ENCODE measurements around the gene CACNA2D4. TPM values are rescaled to one million over a fixed set of nuclear protein-coding genes. Genes with fewer than 3 reads are reported as not detected.

Gene CACNA2D4
- total RNA-seq, 4 donors from 2014 or later = 0.25 to 3.1 (median 0.68) TPM

DNA sequence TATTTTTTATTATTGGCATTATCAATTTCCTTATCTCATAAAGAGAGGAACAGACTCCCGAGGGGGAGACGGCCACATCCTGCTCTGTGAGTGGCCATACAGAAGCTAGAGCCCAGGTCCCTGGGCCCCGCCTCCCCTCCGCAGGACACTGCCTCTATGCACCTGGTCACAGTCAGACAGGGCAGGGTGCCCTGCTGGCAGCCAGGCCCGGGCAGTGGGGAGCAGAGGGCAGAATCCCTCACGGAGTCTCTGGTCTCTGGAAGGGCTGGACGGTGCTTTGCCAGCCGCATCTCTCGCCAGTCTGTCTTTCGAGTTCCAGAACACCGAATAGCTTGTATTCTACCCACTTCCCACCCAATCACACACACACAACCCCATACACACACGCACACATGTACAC is 16.4 kb upstream of the CACNA2D4 start:
- in situ Hi-C loops (cut with MboI; ENCODE audit: low sequenced_read_pairs in 4 of 4) (loop anchor here (5.0 kb wide), 2 partner anchors 143 to 283 kb away; no protein-coding TSS in a partner anchor), intact Hi-C loops (cut with DNase I; ENCODE audit: low total_unique reads) (loop anchor here (5.0 kb wide), 1 partner anchor 283 kb away; no protein-coding TSS in a partner anchor)
- DNase-seq = no peak
- no peak for ATAC-seq
- Histone ChIP-seq H3K27me3 (no peaks in the 10 kb centered on the region), H3K9me3 (no peaks in the 10 kb centered on the region), H3K4me1 (peaks cover 26 to 37% of the 10 kb centered on the region in 2 donors), H3K27ac (no peak overlapping the region), H3K4me3 (no peak overlapping the region), H3K36me3 (no peaks in the 10 kb centered on the region)
- TF ChIP-seq, protein P1, sequence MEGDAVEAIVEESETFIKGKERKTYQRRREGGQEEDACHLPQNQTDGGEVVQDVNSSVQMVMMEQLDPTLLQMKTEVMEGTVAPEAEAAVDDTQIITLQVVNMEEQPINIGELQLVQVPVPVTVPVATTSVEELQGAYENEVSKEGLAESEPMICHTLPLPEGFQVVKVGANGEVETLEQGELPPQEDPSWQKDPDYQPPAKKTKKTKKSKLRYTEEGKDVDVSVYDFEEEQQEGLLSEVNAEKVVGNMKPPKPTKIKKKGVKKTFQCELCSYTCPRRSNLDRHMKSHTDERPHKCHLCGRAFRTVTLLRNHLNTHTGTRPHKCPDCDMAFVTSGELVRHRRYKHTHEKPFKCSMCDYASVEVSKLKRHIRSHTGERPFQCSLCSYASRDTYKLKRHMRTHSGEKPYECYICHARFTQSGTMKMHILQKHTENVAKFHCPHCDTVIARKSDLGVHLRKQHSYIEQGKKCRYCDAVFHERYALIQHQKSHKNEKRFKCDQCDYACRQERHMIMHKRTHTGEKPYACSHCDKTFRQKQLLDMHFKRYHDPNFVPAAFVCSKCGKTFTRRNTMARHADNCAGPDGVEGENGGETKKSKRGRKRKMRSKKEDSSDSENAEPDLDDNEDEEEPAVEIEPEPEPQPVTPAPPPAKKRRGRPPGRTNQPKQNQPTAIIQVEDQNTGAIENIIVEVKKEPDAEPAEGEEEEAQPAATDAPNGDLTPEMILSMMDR (IDR thresholded peaks at IDR 0.05 in 4 of 5, conservative IDR thresholded peaks at IDR 0.05 in 1 of 5) = no peak

DNA sequence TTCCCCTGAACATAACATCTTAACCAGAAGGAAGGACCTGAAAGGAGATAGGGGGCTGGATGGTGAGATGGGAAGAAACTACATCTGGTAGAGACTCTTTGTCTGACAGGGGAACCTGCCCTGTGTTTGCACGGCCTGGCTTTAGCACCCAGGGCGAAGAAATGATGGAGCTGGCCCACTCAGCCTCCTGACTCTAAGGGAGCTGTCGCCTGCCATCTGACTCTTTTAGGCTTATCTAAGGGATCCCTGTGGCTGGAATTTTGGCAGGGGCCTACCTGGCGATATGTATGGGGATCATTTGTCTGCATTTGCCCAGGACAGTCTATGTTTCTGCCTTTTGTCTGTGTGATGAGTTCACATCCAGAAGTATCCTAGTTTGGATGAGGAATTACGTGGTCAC is 15.6 kb upstream of the CACNA2D4 start:
- ATAC-seq (no peak), DNase-seq (no peak)
- Histone ChIP-seq H3K9me3 (no peaks in the 10 kb centered on the region), H3K27me3 (no peaks in the 10 kb centered on the region), H3K4me3 (no peak overlapping the region), H3K36me3 (no peaks in the 10 kb centered on the region), H3K4me1 (peaks cover 21 to 31% of the 10 kb centered on the region in 2 donors), H3K27ac (no peak overlapping the region)
- intact Hi-C loops (cut with DNase I; ENCODE audit: low total_unique reads) (no loop called here), in situ Hi-C loops (cut with MboI; ENCODE audit: low sequenced_read_pairs in 4 of 4) (no loop called here)
- TF ChIP-seq POLR2A (IDR thresholded peaks at IDR 0.05) = no peak
- TF ChIP-seq, protein P1 (IDR thresholded peaks at IDR 0.05 in 4 of 5, conservative IDR thresholded peaks at IDR 0.05 in 1 of 5) = no peak

DNA sequence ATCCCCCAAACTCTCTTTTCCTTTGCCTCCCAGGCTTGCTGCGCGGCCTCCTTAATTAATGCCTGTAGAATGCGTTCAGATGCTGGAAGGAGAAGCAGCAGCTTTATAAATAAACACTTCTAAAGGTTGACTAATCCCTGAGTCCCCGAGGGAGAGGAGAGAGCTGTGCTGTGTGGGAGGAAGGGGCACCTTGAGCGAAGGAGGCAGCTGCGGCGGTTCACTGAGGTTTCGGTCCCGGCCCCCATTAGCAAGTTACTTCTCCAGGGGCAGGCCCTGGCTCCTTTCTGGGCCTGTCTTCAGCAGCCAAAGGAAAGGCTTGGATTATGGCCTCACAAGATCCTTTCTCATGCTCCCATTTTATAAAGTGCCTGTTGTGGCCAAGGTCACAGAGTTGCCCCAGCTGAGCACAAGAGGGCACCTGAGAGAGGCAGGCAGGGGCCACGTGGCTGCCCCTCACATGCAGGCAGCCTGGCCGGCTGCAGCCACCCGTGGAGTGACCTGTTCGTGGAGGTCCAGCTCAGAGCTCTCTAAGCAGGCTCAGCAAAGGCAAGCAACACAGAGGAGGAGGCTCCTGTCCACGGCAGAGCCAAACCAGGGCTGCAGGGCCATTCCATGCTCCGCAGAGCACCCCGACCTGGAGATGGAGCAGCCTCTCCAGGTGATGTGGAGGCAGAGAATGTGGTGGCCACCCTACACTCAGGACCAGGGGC is 15.0 kb upstream of the CACNA2D4 start:
- TF ChIP-seq, protein P1 (IDR thresholded peaks at IDR 0.05 in 4 of 5, conservative IDR thresholded peaks at IDR 0.05 in 1 of 5) = no peak
- no peak for TF ChIP-seq POLR2A (IDR thresholded peaks at IDR 0.05)
- Histone ChIP-seq H3K4me3 (no peak overlapping the region), H3K9me3 (no peaks in the 10 kb centered on the region), H3K4me1 (peaks cover 21 to 31% of the 10 kb centered on the region in 2 donors), H3K36me3 (no peaks in the 10 kb centered on the region), H3K27me3 (no peaks in the 10 kb centered on the region), H3K27ac (no peak overlapping the region)
- no peak for DNase-seq
- no peak for ATAC-seq
- intact Hi-C loops (cut with DNase I; ENCODE audit: low total_unique reads) = no loop called here
- in situ Hi-C loops (cut with MboI; ENCODE audit: low sequenced_read_pairs in 4 of 4) = no loop called here

DNA sequence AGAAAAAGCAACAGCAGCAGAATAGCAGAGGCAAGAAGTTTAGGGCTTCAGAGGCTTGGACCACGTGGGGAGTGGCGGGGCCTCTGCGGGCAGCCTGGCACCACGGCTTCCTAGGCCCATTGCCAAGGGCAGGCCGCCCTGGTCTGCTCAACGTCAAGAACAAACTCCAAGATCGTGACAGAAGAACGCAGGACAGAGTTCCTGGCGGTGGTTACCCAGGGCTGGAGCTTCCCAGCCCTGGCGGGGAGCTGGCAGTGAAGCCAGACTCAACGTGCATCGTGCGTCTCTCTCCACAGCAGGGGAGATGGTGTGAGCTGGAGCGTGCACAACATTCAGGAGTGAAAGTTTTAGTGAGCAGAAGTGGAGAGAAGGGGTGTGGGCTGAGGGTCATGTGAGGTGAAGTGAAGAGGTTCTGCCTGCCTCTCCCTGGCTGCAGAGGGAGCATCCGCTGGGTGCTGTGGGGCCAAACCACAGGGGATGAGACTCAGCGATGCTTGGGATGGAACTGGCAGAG is 13.9 kb upstream of the CACNA2D4 start:
- TF ChIP-seq, protein P1 (IDR thresholded peaks at IDR 0.05 in 4 of 5, conservative IDR thresholded peaks at IDR 0.05 in 1 of 5) = no peak
- TF ChIP-seq POLR2A (IDR thresholded peaks at IDR 0.05) = no peak
- Histone ChIP-seq H3K9me3 (no peaks in the 10 kb centered on the region), H3K4me3 (no peak overlapping the region), H3K4me1 (peaks cover 21 to 31% of the 10 kb centered on the region in 2 donors), H3K27me3 (no peaks in the 10 kb centered on the region), H3K36me3 (no peaks in the 10 kb centered on the region), H3K27ac (no peak overlapping the region)
- in situ Hi-C loops (cut with MboI; ENCODE audit: low sequenced_read_pairs in 4 of 4) (no loop called here), intact Hi-C loops (cut with DNase I; ENCODE audit: low total_unique reads) (no loop called here)
- ATAC-seq (no peak), DNase-seq (no peak)
